K562 (cell line): ENCODE measurements around the gene OFD1. TPM values are rescaled to one million over a fixed set of nuclear protein-coding genes. Genes with fewer than 3 reads are reported as not detected.

ENCODE experiments used
- ATAC-seq: fragments of 200-7000 bp; cut with Tn5 transposase; 3 replicates; pipeline ENCODE4 v1.9.1; 2020; ENCODE audit warnings: moderate library complexity
- BruUV-seq: library from RNA; stranded (reverse); fragments of 400-500 nt; replicated peaks from 2 replicates; lab custom pipeline; 2021; lab: Mats Ljungman, UMichigan
- CTCF ChIA-PET: fragments of 300-600 bp; formaldehyde crosslinking; extraction: SDS; loops from one replicate; lab custom pipeline; 2021; ENCODE audit warnings: low intra/inter-chr PET ratio; lab: Yijun Ruan, JAX
- POLR2A ChIA-PET: fragments of 300-600, 350-650 bp; sonication (Branson Sonifier 250); formaldehyde crosslinking; extraction: SDS; loops from one replicate; lab custom pipeline; 2021; ENCODE audit warnings: antibody characterized with exemption, inconsistent platforms; lab: Yijun Ruan, JAX
- DNase-seq, 4 experiments: peaks; one replicate each; pipeline versions ENCODE4 v3.0.0 to v3.0.0-alpha.2; 2011 to 2018; ENCODE audit warnings: low spot score in 3 of 4, mixed read lengths in 3 of 4; ENCODE audit errors: extremely low read depth in 1 of 4
- FAIRE-seq: peaks from 2 replicates; lab custom pipeline; 2011; peaks lifted over from hg19 to GRCh38; lab: Jason Lieb, UNC
- H2AFZ ChIP-seq: 2 replicates; pipeline ENCODE4 v1.6.0; 2011; ENCODE audit warnings: low read depth, low read length, control low read depth, inconsistent platforms
- H3K27ac ChIP-seq: fragments of 200-600 bp; 3 replicates; pipeline ENCODE4 v1.8.0; 2011; ENCODE audit warnings: low read depth, mild to moderate bottlenecking, control low read depth, inconsistent platforms, low read length, moderate library complexity, mixed read lengths; ENCODE audit errors: extremely low read depth
- H3K27me3 ChIP-seq, 2 experiments: fragments of 300-600 bp in 1 of 2; 2 replicates in 1 of 2; 3 replicates in 1 of 2; pipeline versions ENCODE4 v1.6.0 to v1.8.0; 2011; ENCODE audit warnings: inconsistent platforms in 2 of 2, low read length in 2 of 2, mild to moderate bottlenecking in 1 of 2, mixed read lengths in 1 of 2, moderate library complexity in 1 of 2; ENCODE audit not compliant: control insufficient read depth in 2 of 2, insufficient read depth in 2 of 2
- H3K36me3 ChIP-seq: fragments of 300-600 bp; 3 replicates; pipeline ENCODE4 v1.8.0; 2011; ENCODE audit warnings: mild to moderate bottlenecking, low read length, inconsistent platforms; ENCODE audit not compliant: control insufficient read depth, insufficient read depth
- H3K4me1 ChIP-seq, 2 experiments: fragments of 200-600 bp in 1 of 2; replicated peaks in 1 of 2; 2 replicates in 1 of 2; 3 replicates in 1 of 2; pipeline versions ENCODE4 v1.5.1 to v1.8.0; 2011; ENCODE audit warnings: inconsistent platforms in 2 of 2, low read length in 2 of 2, mild to moderate bottlenecking in 1 of 2, mixed read lengths in 1 of 2, moderate library complexity in 1 of 2; ENCODE audit not compliant: control insufficient read depth in 2 of 2, insufficient read depth in 2 of 2
- H3K4me2 ChIP-seq: 2 replicates; pipeline ENCODE4 v1.6.1; 2011; ENCODE audit warnings: low read length, control low read depth, inconsistent platforms, mixed read lengths; ENCODE audit not compliant: insufficient read depth
- H3K4me3 ChIP-seq: fragments of 200-600 bp; sonication (generic), shearing (Covaris generic); 2 replicates; pipeline ENCODE4 v1.5.1; 2016; ENCODE audit warnings: control low read depth, inconsistent platforms
- H3K79me2 ChIP-seq: fragments of 200-600 bp; 3 replicates; pipeline ENCODE4 v1.8.0; 2011; ENCODE audit warnings: low read length, inconsistent platforms; ENCODE audit not compliant: control insufficient read depth, insufficient read depth
- H3K9ac ChIP-seq, 2 experiments: 2 replicates each; pipeline versions ENCODE4 v1.6.0 to v1.6.1; 2011; ENCODE audit warnings: low read depth in 2 of 2, low read length in 2 of 2, control low read depth in 1 of 2, inconsistent platforms in 1 of 2, mild to moderate bottlenecking in 1 of 2, mixed read lengths in 1 of 2; ENCODE audit not compliant: insufficient read depth in 1 of 2
- H3K9me1 ChIP-seq: one replicate; pipeline ENCODE4 v1.6.0; 2011; ENCODE audit warnings: inconsistent platforms, mild to moderate bottlenecking, low read length, moderate library complexity; ENCODE audit not compliant: control insufficient read depth, insufficient read depth
- H3K9me3 ChIP-seq: replicated peaks from 2 replicates; pipeline ENCODE4 v1.5.1; 2011; ENCODE audit warnings: low read depth, low read length, inconsistent platforms; ENCODE audit not compliant: control insufficient read depth, insufficient read depth
- H4K20me1 ChIP-seq: replicated peaks from 2 replicates; pipeline ENCODE4 v1.6.1; 2011; ENCODE audit warnings: low read length, inconsistent platforms, mixed read lengths; ENCODE audit not compliant: control insufficient read depth, insufficient read depth
- FOSL1 ChIP-seq: fragments of 200-800 bp; sonication (Bioruptor generic); conservative IDR thresholded peaks from 2 replicates; pipeline ENCODE4 v1.6.1; 2016; ENCODE audit warnings: missing genetic modification characterization, missing compliant biosample characterization
- NFATC3 ChIP-seq: fragments of 450-650 bp; IDR thresholded peaks from 2 replicates; pipeline ENCODE4 v1.6.1; 2017; ENCODE audit warnings: mild to moderate bottlenecking
- NFIX ChIP-seq: fragments of 250-450 bp; sonication (Bioruptor Pico); IDR thresholded peaks from 2 replicates; pipeline ENCODE4 v1.4.0; 2020; ENCODE audit warnings: low read depth, mild to moderate bottlenecking, moderate library complexity
- SMC3 ChIP-seq: conservative IDR thresholded peaks from 2 replicates; pipeline ENCODE4 v1.6.1; 2011; ENCODE audit warnings: low read depth, low read length, improper control_type of control experiment; ENCODE audit not compliant: insufficient read depth
- TAF15 ChIP-seq: fragments of 200-400 bp; formaldehyde crosslinking; IDR thresholded peaks from 2 replicates; pipeline ENCODE4 v1.6.1; 2017; ENCODE audit warnings: mild to moderate bottlenecking, low read depth, low read length, moderate library complexity
- ZBTB34 ChIP-seq: fragments of 250-450 bp; sonication (Bioruptor Pico); IDR thresholded peaks from 2 replicates; pipeline ENCODE4 v1.8.0; 2021; ENCODE audit warnings: mild to moderate bottlenecking, moderate library complexity
- ZNF23 ChIP-seq: fragments of 250-450 bp; sonication (Bioruptor Pico); IDR thresholded peaks from 2 replicates; pipeline ENCODE4 v1.4.0; 2020; ENCODE audit warnings: mild to moderate bottlenecking
- WGBS: fragments of 100-300 bp; shearing (Covaris generic); methylation state at CpG from one replicate; pipeline ENCODE4 v1.1.6; 2016; ENCODE audit warnings: low coverage, mixed read lengths; ENCODE audit not compliant: insufficient coverage; ENCODE audit errors: missing lambda C conversion rate; 5-methylcytosine and 5-hydroxymethylcytosine counted together
- in situ Hi-C: fragments of 300-500 bp; cut with MboI; formaldehyde crosslinking; loops from 4 replicates; pipeline ENCODE4 v1.15.0; 2018; ENCODE audit warnings: inconsistent platforms, mixed read lengths
- intact Hi-C: fragments of 100-400 bp; cut with micrococcal nuclease; formaldehyde crosslinking; loops from 2 replicates; pipeline ENCODE4 v1.14.2; 2022
- polyA plus RNA-seq, 8 experiments: library from polyadenylated mRNA; depleted of rRNA in 4 of 8; stranded (reverse) in 5 of 8; unstranded in 3 of 8; fragments of >200 nt; fragmentation: Nextera tagmentation in 2 of 8; fragmentation: Illumina TruSeq in 1 of 8; extraction: Ambion mirVana in 2 of 8; extraction: Trizol in 1 of 8; gene quantifications; 2 replicates each; pipeline versions ENCODE4 v1.2.1 to v1.2.3, GENCODE V29; 2011 to 2014; ENCODE audit warnings: inconsistent platforms in 1 of 8, missing spikeins in 1 of 8
- total RNA-seq, 7 experiments: library from RNA; depleted of rRNA in 6 of 7; stranded (reverse); fragments of >200 nt in 6 of 7; fragmentation: Illumina TruSeq in 2 of 7; extraction: Trizol in 2 of 7; gene quantifications; 2 replicates each; pipeline versions ENCODE4 v1.2.1 to v1.2.3, GENCODE V29; 2011 to 2021; ENCODE audit warnings: low replicate concordance in 1 of 7
- TF ChIP-seq, protein P1 (sequence below): fragments of 250-450 bp; sonication (Bioruptor Pico); IDR thresholded peaks from 2 replicates; pipeline ENCODE4 v1.5.0; 2021
- TF ChIP-seq, protein P2 (sequence below), 3 experiments: fragments of 200-800 bp in 1 of 3; fragments of 250-450 bp in 1 of 3; fragments of 450-650 bp in 1 of 3; sonication (Bioruptor Pico) in 1 of 3; sonication (Bioruptor generic) in 1 of 3; formaldehyde crosslinking in 1 of 3; IDR thresholded peaks; 2 replicates each; pipeline versions ENCODE4 v1.6.1 to v1.8.0; 2016 to 2022; ENCODE audit warnings: mild to moderate bottlenecking in 2 of 3, missing genetic modification characterization in 2 of 3, missing compliant biosample characterization in 1 of 3, moderate library complexity in 1 of 3

Gene OFD1
- total and polyA plus RNA-seq, 9 of the 15 experiments (the other 6 are each of a cell fraction or from before 2014, with no cell fraction given) = 22.0 to 49.1 (median 30.2) TPM

DNA sequence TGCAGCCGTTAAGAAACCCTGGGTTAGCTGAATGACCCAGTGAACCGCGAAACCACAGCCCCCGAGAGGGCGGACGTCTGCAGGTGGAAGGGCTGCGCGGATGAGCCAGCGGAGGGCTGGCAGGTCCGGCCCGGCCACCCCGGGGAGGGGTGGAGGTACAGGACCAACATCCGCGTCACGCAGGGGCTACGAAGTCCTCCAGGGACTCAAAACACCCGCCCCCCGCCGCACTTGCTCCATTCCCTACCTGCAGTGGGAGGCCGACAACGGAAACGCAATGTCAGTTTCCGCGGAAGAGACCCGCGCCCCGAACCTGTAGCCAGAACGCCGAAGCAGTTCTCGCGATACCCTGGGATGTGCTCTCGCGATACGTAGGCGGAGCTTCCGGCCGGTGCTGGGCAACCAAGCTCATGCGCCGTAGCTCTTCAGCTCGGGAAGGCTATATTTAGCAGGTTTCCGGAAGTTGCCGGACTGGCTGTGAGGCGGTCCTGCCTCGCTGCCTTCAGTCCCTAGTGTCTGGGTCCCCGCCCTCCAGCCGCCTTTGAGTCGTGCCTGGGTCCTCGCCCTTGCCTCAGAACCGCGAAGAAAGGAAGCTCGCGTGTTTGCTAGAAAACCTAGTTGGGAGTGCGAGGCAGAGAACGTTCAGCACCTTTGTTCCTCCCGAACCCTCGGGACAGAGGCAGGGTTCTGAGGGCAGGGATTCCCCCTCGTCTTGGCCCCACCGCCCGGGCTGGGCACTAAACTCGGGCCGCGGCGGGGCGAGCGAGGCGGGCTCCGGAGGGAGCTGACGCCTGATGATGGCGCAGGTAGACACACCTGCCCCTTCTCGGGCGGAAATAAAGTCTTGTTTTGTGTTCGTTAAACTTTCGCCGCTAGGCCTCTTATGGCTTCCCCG is at the start of gene OFD1, which contains the start of gene TRAPPC2 (continued):
- TF ChIP-seq, protein P1, sequence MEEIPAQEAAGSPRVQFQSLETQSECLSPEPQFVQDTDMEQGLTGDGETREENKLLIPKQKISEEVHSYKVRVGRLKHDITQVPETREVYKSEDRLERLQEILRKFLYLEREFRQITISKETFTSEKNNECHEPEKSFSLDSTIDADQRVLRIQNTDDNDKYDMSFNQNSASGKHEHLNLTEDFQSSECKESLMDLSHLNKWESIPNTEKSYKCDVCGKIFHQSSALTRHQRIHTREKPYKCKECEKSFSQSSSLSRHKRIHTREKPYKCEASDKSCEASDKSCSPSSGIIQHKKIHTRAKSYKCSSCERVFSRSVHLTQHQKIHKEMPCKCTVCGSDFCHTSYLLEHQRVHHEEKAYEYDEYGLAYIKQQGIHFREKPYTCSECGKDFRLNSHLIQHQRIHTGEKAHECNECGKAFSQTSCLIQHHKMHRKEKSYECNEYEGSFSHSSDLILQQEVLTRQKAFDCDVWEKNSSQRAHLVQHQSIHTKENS (CRISPR knock-in tag) = no peak

- H2AFZ ChIP-seq = 0 out of 2 replicates have a peak overlapping the region, but pooled peaks have one; percentile 31
- no peak for DNase-seq
- no peak overlapping the region for H3K9ac ChIP-seq
- no TSS peak for BruUV-seq
- in situ Hi-C loops (no loop called here), intact Hi-C loops (no loop called here)
- WGBS = 16% methylated on average over 3 of the region's 3 CpGs
- no peaks in the 10 kb centered on the region for H4K20me1 ChIP-seq
- H3K9me3 ChIP-seq = no peaks in the 10 kb centered on the region
- H3K4me1 ChIP-seq = no peaks in the 10 kb centered on the region; a peak in 2 of 5 replicates
- no peak overlapping the region for H3K27ac ChIP-seq
- H3K36me3 ChIP-seq = no peaks in the 10 kb centered on the region
- H3K27me3 ChIP-seq = no peaks in the 10 kb centered on the region
- H3K4me3 ChIP-seq = no peak overlapping the region
- ATAC-seq = no peak
- POLR2A ChIA-PET = interaction anchor here (1.0 kb wide), 1 partner anchor 16 kb away, joined by 4 read pairs; no protein-coding TSS in a partner anchor
- CTCF ChIA-PET = no interaction called here
- H3K79me2 ChIP-seq = peaks cover 13% of the 10 kb centered on the region
- H3K4me2 ChIP-seq = no peak overlapping the region
- H3K9me1 ChIP-seq = no peaks in the 10 kb centered on the region
- no peak for FAIRE-seq
- TF ChIP-seq TAF15 (no peak), ZNF23 (CRISPR knock-in tag) (no peak), NFIX (no peak), SMC3 (no peak), FOSL1 (peak; percentile 28; the same call in 1 of the 2 replicates), ZBTB34 (CRISPR knock-in tag) (no peak), NFATC3 (no peak)
- TF ChIP-seq, protein P2, sequence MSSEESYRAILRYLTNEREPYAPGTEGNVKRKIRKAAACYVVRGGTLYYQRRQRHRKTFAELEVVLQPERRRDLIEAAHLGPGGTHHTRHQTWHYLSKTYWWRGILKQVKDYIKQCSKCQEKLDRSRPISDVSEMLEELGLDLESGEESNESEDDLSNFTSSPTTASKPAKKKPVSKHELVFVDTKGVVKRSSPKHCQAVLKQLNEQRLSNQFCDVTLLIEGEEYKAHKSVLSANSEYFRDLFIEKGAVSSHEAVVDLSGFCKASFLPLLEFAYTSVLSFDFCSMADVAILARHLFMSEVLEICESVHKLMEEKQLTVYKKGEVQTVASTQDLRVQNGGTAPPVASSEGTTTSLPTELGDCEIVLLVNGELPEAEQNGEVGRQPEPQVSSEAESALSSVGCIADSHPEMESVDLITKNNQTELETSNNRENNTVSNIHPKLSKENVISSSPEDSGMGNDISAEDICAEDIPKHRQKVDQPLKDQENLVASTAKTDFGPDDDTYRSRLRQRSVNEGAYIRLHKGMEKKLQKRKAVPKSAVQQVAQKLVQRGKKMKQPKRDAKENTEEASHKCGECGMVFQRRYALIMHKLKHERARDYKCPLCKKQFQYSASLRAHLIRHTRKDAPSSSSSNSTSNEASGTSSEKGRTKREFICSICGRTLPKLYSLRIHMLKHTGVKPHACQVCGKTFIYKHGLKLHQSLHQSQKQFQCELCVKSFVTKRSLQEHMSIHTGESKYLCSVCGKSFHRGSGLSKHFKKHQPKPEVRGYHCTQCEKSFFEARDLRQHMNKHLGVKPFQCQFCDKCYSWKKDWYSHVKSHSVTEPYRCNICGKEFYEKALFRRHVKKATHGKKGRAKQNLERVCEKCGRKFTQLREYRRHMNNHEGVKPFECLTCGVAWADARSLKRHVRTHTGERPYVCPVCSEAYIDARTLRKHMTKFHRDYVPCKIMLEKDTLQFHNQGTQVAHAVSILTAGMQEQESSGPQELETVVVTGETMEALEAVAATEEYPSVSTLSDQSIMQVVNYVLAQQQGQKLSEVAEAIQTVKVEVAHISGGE (CRISPR knock-in tag; IDR thresholded peaks at IDR 0.05) = no peak
Observed at GRCh38 chrX:13685126-13685763, 49.3 kb upstream of the OFD1 start.
